ENCODE results near the gene DMBX1. TPM values are rescaled to one million over a fixed set of nuclear protein-coding genes. Genes with fewer than 3 reads are reported as not detected.

Gene DMBX1
- total and polyA plus RNA-seq, 2 donors (not counting 1 experiment from before 2014, with no cell fraction given) = not detected

- Mint-ChIP-seq H3K9me3 (ENCODE audit: insufficient read depth) (peaks cover 7% of the 10 kb centered on the region), H3K27me3 (peaks cover 56% of the 10 kb centered on the region), H3K4me3 (no peak overlapping the region), H3K27ac (no peak overlapping the region), H3K4me1 (peaks cover 3% of the 10 kb centered on the region)
- Histone ChIP-seq H3K4me3 (ENCODE audit: control extremely low read depth in 1 of 5, extremely low read depth in 1 of 5, insufficient read depth in 1 of 5, low read depth in 2 of 5, low read length in 4 of 5) (no peak overlapping the region), H3K27me3 (replicated peaks in 1 of 4; ENCODE audit: control extremely low read depth in 1 of 4, control insufficient read depth in 3 of 4, insufficient read depth in 4 of 4, low read length in 3 of 4) (peaks cover 0 to 35% (median 12%) of the 10 kb centered on the region in 4 experiments), H3K79me2 (ENCODE audit: control insufficient read depth, insufficient read depth, low read length) (no peaks in the 10 kb centered on the region), H3K9ac (ENCODE audit: low read length) (no peak overlapping the region), H3K4me2 (replicated peaks; ENCODE audit: low read depth, low read length, poor library complexity, severe bottlenecking) (no peak overlapping the region), H3K9me3 (ENCODE audit: control extremely low read depth in 1 of 3, control insufficient read depth in 2 of 3, insufficient read depth in 1 of 3, low read length in 2 of 3) (no peaks in the 10 kb centered on the region), H3K4me1 (ENCODE audit: control insufficient read depth in 2 of 2, insufficient read depth in 2 of 2, low read length in 2 of 2) (peaks cover 0 to 6% of the 10 kb centered on the region in 2 donors), H3K27ac (ENCODE audit: low read length in 2 of 2) (no peak overlapping the region), H2AFZ (ENCODE audit: insufficient read depth, low read depth, low read length, poor library complexity, severe bottlenecking) (no peak overlapping the region), H4K20me1 (ENCODE audit: control insufficient read depth, insufficient read depth, low read length, poor library complexity, severe bottlenecking) (no peaks in the 10 kb centered on the region), H3K36me3 (replicated peaks in 1 of 2; ENCODE audit: control extremely low read depth in 1 of 2, control insufficient read depth in 1 of 2, extremely low read depth in 1 of 2, insufficient read depth in 2 of 2, low read length in 1 of 2) (no peaks in the 10 kb centered on the region)
- WGBS (ENCODE audit: insufficient coverage) = 79% methylated on average over 2 of the region's 2 CpGs
- CTCF ChIA-PET = no interaction called here
- no peak for ATAC-seq (ENCODE audit: low read depth)
- DNase-seq = no peak
- TF ChIP-seq EZH2 (IDR thresholded peaks at IDR 0.05; ENCODE audit: borderline replicate concordance, insufficient read depth, low read depth, low read length, poor library complexity, severe bottlenecking) (no peak), CTCF (IDR thresholded peaks at IDR 0.05) (no peak)
- POLR2A ChIA-PET = no interaction called here
- intact Hi-C loops (cut with micrococcal nuclease) = no loop called here
Measured at GRCh38 chr1:46538147-46538546, 48.5 kb downstream of the DMBX1 start.

Other genes with a start within 250 kb of the DMBX1 start
- 1.1 and 1.9 TPM in 2 replicates for gene RAD54L, start 242.1 kb upstream of the DMBX1 start, total RNA-seq
- gene RAD54L, start 242.1 kb upstream of the DMBX1 start, polyA plus RNA-seq = 0.57 and 1.1 TPM in 2 replicates
- gene LRRC41, start 186.2 kb upstream of the DMBX1 start, total RNA-seq = 39.0 and 40.7 TPM in 2 replicates
- gene LRRC41, start 186.2 kb upstream of the DMBX1 start, polyA plus RNA-seq = 15.6 and 20.1 TPM in 2 replicates
- gene UQCRH, start 186.1 kb upstream of the DMBX1 start, total RNA-seq = 144 and 146 TPM in 2 replicates
- 310 and 380 TPM in 2 replicates for gene UQCRH, start 186.1 kb upstream of the DMBX1 start, polyA plus RNA-seq
- gene NSUN4, start 149.0 kb upstream of the DMBX1 start, total RNA-seq = 30.1 and 33.7 TPM in 2 replicates
- 17.6 and 21.3 TPM in 2 replicates for gene NSUN4, start 149.0 kb upstream of the DMBX1 start, polyA plus RNA-seq
- 5.6 and 10.0 TPM in 2 replicates for gene FAAH, start 95.5 kb upstream of the DMBX1 start, total RNA-seq
- gene FAAH, start 95.5 kb upstream of the DMBX1 start, polyA plus RNA-seq = 6.8 and 9.6 TPM in 2 replicates
- not detected in 2 replicates for gene KNCN, start 61.8 kb downstream of the DMBX1 start, total RNA-seq
- gene KNCN, start 61.8 kb downstream of the DMBX1 start, polyA plus RNA-seq = not detected in 2 replicates
- 69.5 and 73.0 TPM in 2 replicates for gene MKNK1, start 114.4 kb downstream of the DMBX1 start, total RNA-seq
- gene MKNK1, start 114.4 kb downstream of the DMBX1 start, polyA plus RNA-seq = 51.0 and 71.2 TPM in 2 replicates
- gene MOB3C, start 127.0 kb downstream of the DMBX1 start, total RNA-seq = 19.2 and 19.3 TPM in 2 replicates
- gene MOB3C, start 127.0 kb downstream of the DMBX1 start, polyA plus RNA-seq = 11.9 and 18.9 TPM in 2 replicates
- 20.8 and 22.0 TPM in 2 replicates for gene ATPAF1, start 178.5 kb downstream of the DMBX1 start, total RNA-seq
- gene ATPAF1, start 178.5 kb downstream of the DMBX1 start, polyA plus RNA-seq = 12.5 and 18.3 TPM in 2 replicates
- gene TEX38, start 182.0 kb downstream of the DMBX1 start, total RNA-seq = not detected in 2 replicates
- gene TEX38, start 182.0 kb downstream of the DMBX1 start, polyA plus RNA-seq = not detected in 2 replicates
- gene EFCAB14, start 229.3 kb downstream of the DMBX1 start, total RNA-seq = 90.0 and 98.8 TPM in 2 replicates
- 20.3 and 22.8 TPM in 2 replicates for gene EFCAB14, start 229.3 kb downstream of the DMBX1 start, polyA plus RNA-seq